Endodermal cell (in vitro differentiated cells): ENCODE data around the gene TOMM70. TPM values are rescaled to one million over a fixed set of nuclear protein-coding genes. Genes with fewer than 3 reads are reported as not detected.
A peak's percentile ranks its signal among the peaks of the same experiment; 100 is the strongest.

ENCODE experiments used
- DNase-seq: peaks from one replicate; pipeline ENCODE4 v3.0.0-alpha.2; 2017
- H3K27ac ChIP-seq: 2 replicates; pipeline ENCODE4 v1.5.1; 2013; ENCODE audit warnings: mild to moderate bottlenecking, low read depth, low read length, moderate library complexity
- H3K27me3 ChIP-seq: 2 replicates; pipeline ENCODE4 v1.6.1; 2013; ENCODE audit warnings: mild to moderate bottlenecking, low read length, moderate library complexity; ENCODE audit not compliant: insufficient read depth, control insufficient read depth, poor library complexity, severe bottlenecking
- H3K36me3 ChIP-seq: 2 replicates; pipeline ENCODE4 v1.7.0; 2013; ENCODE audit warnings: mild to moderate bottlenecking, low read length, moderate library complexity; ENCODE audit not compliant: control insufficient read depth, insufficient read depth
- H3K4me1 ChIP-seq: one replicate; pipeline ENCODE4 v1.7.0; 2013; ENCODE audit warnings: low read length; ENCODE audit not compliant: control insufficient read depth, insufficient read depth
- H3K4me3 ChIP-seq: 2 replicates; pipeline ENCODE4 v1.5.1; 2013; ENCODE audit warnings: mild to moderate bottlenecking, low read length, moderate library complexity
- H3K9ac ChIP-seq: 2 replicates; pipeline ENCODE4 v1.6.1; 2013; ENCODE audit warnings: mild to moderate bottlenecking, low read length, moderate library complexity; ENCODE audit not compliant: poor library complexity, severe bottlenecking; ENCODE audit errors: extremely low read depth
- H3K9me3 ChIP-seq: 2 replicates; pipeline ENCODE4 v1.6.1; 2013; ENCODE audit warnings: mild to moderate bottlenecking, low read length, moderate library complexity; ENCODE audit not compliant: control insufficient read depth
- H3K27ac Mint-ChIP-seq: 2 replicates; pipeline ENCODE4 v1.8.0; 2020; ENCODE audit warnings: mixed read lengths
- H3K27me3 Mint-ChIP-seq: 2 replicates; pipeline ENCODE4 v1.8.0; 2021; ENCODE audit warnings: mild to moderate bottlenecking, mixed read lengths; ENCODE audit not compliant: insufficient read depth
- H3K36me3 Mint-ChIP-seq: 2 replicates; pipeline ENCODE4 v1.8.0; 2020; ENCODE audit warnings: low read depth, mixed read lengths
- H3K4me1 Mint-ChIP-seq: 2 replicates; pipeline ENCODE4 v1.8.0; 2020; ENCODE audit warnings: mixed read lengths
- H3K4me3 Mint-ChIP-seq: 2 replicates; pipeline ENCODE4 v1.8.0; 2020; ENCODE audit warnings: mild to moderate bottlenecking, moderate library complexity, mixed read lengths
- H3K9me3 Mint-ChIP-seq: 2 replicates; pipeline ENCODE4 v1.8.0; 2020; ENCODE audit warnings: mild to moderate bottlenecking, mixed read lengths
- WGBS, 2 experiments: methylation state at CpG; one replicate each; pipeline versions ENCODE4 v1.1.5 to v1.1.7; 2013; ENCODE audit warnings: missing lambda C conversion rate in 2 of 2, mixed read lengths in 1 of 2; ENCODE audit not compliant: insufficient coverage in 1 of 2, insufficient read length in 1 of 2; 5-methylcytosine and 5-hydroxymethylcytosine counted together
- total RNA-seq, 2 donors: library from RNA; stranded (reverse); fragmentation: NEBNext Ultra II Directional in 1 of 2; extraction: Animal tissue kit (Norgen Biotek cat#: 25700) in 1 of 2; gene quantifications; 2 replicates in 1 of 2; 3 replicates in 1 of 2; pipeline ENCODE4 v1.2.1, GENCODE V29; 2021
- TF ChIP-seq, protein P1 (sequence below): fragments of 200-600 bp; sonication (generic); conservative IDR thresholded peaks from 2 replicates; pipeline ENCODE4 v1.5.0; 2021; ENCODE audit warnings: antibody characterized with exemption, mild to moderate bottlenecking

The TOMM70 gene
- total RNA-seq, 2 donors from 2014 or later, result 36.0 to 43.6 TPM

DNA sequence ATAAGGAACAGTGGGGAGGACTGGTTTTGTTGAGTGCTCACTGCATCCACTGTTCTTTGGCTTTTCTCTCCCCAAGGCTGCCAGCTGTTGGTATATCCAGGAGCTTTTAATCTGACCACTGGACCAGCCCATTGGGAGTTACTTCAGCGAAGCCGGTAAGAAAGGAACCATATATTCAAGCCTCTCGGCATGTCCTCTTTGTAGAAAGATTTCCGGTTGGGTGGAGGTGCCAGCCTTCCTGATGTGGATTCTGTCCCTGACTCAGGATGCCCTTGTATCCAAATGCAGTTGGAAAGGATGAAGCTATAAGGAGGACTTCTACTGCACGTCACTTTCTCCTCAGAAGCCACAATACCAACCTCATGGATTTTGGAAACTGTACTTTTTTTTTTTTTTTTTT lies 52.2 kb downstream of the TOMM70 start:
- TF ChIP-seq, protein P1, sequence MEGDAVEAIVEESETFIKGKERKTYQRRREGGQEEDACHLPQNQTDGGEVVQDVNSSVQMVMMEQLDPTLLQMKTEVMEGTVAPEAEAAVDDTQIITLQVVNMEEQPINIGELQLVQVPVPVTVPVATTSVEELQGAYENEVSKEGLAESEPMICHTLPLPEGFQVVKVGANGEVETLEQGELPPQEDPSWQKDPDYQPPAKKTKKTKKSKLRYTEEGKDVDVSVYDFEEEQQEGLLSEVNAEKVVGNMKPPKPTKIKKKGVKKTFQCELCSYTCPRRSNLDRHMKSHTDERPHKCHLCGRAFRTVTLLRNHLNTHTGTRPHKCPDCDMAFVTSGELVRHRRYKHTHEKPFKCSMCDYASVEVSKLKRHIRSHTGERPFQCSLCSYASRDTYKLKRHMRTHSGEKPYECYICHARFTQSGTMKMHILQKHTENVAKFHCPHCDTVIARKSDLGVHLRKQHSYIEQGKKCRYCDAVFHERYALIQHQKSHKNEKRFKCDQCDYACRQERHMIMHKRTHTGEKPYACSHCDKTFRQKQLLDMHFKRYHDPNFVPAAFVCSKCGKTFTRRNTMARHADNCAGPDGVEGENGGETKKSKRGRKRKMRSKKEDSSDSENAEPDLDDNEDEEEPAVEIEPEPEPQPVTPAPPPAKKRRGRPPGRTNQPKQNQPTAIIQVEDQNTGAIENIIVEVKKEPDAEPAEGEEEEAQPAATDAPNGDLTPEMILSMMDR, result no peak
- H3K4me1 ChIP-seq, result no peaks in the 10 kb centered on the region
- peaks cover 57% of the 10 kb centered on the region for H3K36me3 ChIP-seq
- Mint-ChIP-seq H3K27me3 (no peaks in the 10 kb centered on the region), H3K4me1 (peaks cover 4% of the 10 kb centered on the region), H3K27ac (no peak overlapping the region), H3K4me3 (no peak overlapping the region), H3K36me3 (peaks cover 75% of the 10 kb centered on the region), H3K9me3 (peaks cover 10% of the 10 kb centered on the region)
- H3K27me3 ChIP-seq, result no peaks in the 10 kb centered on the region
- 83 to 90% methylated on average over 4 to 5 of the region's 5 CpGs for WGBS, 2 experiments
- H3K27ac ChIP-seq, result no peak overlapping the region
- no peak overlapping the region for H3K9ac ChIP-seq
- H3K9me3 ChIP-seq, result peaks cover 3% of the 10 kb centered on the region
- DNase-seq, result peak; percentile 57
- no peak overlapping the region for H3K4me3 ChIP-seq

DNA sequence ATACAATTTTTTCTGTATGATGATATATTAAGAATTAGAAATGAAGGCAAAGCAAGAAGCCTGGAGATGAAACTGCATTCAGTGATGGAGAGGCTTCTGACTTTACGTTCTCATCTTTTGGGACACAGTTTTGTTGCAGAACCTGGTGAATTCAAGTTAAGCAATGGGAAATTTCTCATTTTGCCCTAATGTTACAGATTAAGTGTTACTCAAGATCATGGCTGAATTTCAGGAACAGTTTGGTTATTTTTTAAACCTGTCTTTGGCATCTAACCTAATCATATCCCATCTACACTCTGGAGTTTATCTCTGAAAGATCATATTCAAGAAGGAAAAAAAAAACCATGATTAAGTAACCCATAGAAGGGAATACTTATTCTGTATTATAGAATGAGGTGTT lies 60.4 kb downstream of the TOMM70 start:
- 86 to 94% methylated on average over 1 of the region's 1 CpG for WGBS, 2 experiments
- Histone ChIP-seq H3K27ac (no peak overlapping the region), H3K9me3 (peaks cover 4% of the 10 kb centered on the region), H3K27me3 (no peaks in the 10 kb centered on the region), H3K4me3 (no peak overlapping the region), H3K9ac (no peak overlapping the region), H3K36me3 (peaks cover 58% of the 10 kb centered on the region), H3K4me1 (no peaks in the 10 kb centered on the region)
- TF ChIP-seq, protein P1, result no peak
- Mint-ChIP-seq H3K27me3 (no peaks in the 10 kb centered on the region), H3K4me3 (no peak overlapping the region), H3K9me3 (no peaks in the 10 kb centered on the region), H3K36me3 (peaks cover 35% of the 10 kb centered on the region), H3K27ac (no peak overlapping the region), H3K4me1 (peaks cover 9% of the 10 kb centered on the region)
- DNase-seq, result no peak

DNA sequence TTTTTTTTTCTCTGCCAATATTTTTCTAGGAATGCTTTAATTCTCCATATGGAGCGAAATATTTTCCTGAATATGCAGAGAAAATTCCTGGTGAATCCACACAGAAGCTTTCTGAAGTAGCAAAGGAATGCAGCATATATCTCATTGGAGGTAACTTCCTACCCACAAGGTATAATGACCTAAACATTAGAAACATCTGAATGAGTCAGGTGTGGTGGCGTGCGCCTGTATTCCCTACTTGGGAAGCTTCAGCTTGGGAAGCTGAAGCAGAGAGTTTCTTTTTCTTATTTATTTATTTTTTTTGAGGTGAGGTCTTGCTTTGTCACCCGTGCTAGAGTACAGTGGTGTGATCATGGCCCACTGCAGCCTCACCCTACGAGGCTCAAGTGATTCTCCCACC lies 61.1 kb downstream of the TOMM70 start:
- Mint-ChIP-seq H3K27ac (no peak overlapping the region), H3K4me3 (no peak overlapping the region), H3K9me3 (no peaks in the 10 kb centered on the region), H3K36me3 (peaks cover 31% of the 10 kb centered on the region), H3K4me1 (peaks cover 14% of the 10 kb centered on the region), H3K27me3 (no peaks in the 10 kb centered on the region)
- WGBS, 2 experiments, result 96 to 100% methylated on average over 2 to 5 of the region's 5 CpGs
- TF ChIP-seq, protein P1, result no peak
- H3K4me3 ChIP-seq, result no peak overlapping the region
- H3K9ac ChIP-seq, result no peak overlapping the region
- no peak overlapping the region for H3K27ac ChIP-seq
- H3K4me1 ChIP-seq, result peaks cover 3% of the 10 kb centered on the region
- DNase-seq, result no peak
- H3K27me3 ChIP-seq, result no peaks in the 10 kb centered on the region
- peaks cover 4% of the 10 kb centered on the region for H3K9me3 ChIP-seq
- H3K36me3 ChIP-seq, result peaks cover 55% of the 10 kb centered on the region
